B cell (primary cell): Measurements from ENCODE around the gene THUMPD2. TPM values are rescaled to one million over a fixed set of nuclear protein-coding genes. Genes with fewer than 3 reads are reported as not detected.

Experiments
- ATAC-seq: fragments of 200-7000 bp; cut with Tn5 transposase; one replicate; pipeline ENCODE4 v1.10.0; 2021; ENCODE audit warnings: low read depth, mild to moderate bottlenecking, moderate number of reproducible peaks, moderate library complexity
- CTCF ChIA-PET: fragments of 350-600 bp; sonication (Branson Sonifier 250); formaldehyde crosslinking; loops from one replicate; lab custom pipeline; 2021; ENCODE audit warnings: antibody characterized with exemption, inconsistent platforms; lab: Charles Lee
- POLR2A ChIA-PET: fragments of 350-600 bp; sonication (Branson Sonifier 250); formaldehyde crosslinking; loops from one replicate; lab custom pipeline; 2021; ENCODE audit warnings: antibody characterized with exemption; lab: Charles Lee
- DNase-seq: peaks from one replicate; pipeline ENCODE4 v3.0.0; 2013
- H2AFZ ChIP-seq: 2 replicates; pipeline ENCODE4 v1.6.1; 2012; ENCODE audit warnings: mild to moderate bottlenecking, low read depth, low read length; ENCODE audit not compliant: insufficient read depth, poor library complexity, severe bottlenecking
- H3K27ac ChIP-seq, 2 donors: 1 replicate in 1 of 2; 2 replicates in 1 of 2; pipeline ENCODE4 v1.5.1; 2012 to 2013; ENCODE audit warnings: low read length in 2 of 2, mild to moderate bottlenecking in 2 of 2, moderate library complexity in 1 of 2
- H3K27me3 ChIP-seq, 4 experiments: fragments of 200-600 bp in 1 of 4; sonication (generic) in 1 of 4; replicated peaks in 1 of 4; 1 replicate in 2 of 4; 2 replicates in 2 of 4; pipeline versions ENCODE4 v1.6.1 to v1.7.0; 2013 to 2016; ENCODE audit warnings: low read length in 3 of 4, mild to moderate bottlenecking in 2 of 4, mixed read lengths in 1 of 4, moderate library complexity in 1 of 4; ENCODE audit not compliant: insufficient read depth in 4 of 4, control insufficient read depth in 3 of 4; ENCODE audit errors: control extremely low read depth in 1 of 4
- H3K36me3 ChIP-seq, 2 experiments: replicated peaks in 1 of 2; 1 replicate in 1 of 2; 2 replicates in 1 of 2; pipeline versions ENCODE4 v1.6.1 to v1.7.1; 2013; ENCODE audit warnings: low read length in 1 of 2; ENCODE audit not compliant: insufficient read depth in 2 of 2, control insufficient read depth in 1 of 2; ENCODE audit errors: control extremely low read depth in 1 of 2, extremely low read depth in 1 of 2
- H3K4me1 ChIP-seq, 2 donors: fragments of 200-600 bp in 1 of 2; sonication (generic) in 1 of 2; 1 replicate in 1 of 2; 2 replicates in 1 of 2; pipeline versions ENCODE4 v1.5.1 to v1.6.1; 2013 to 2017; ENCODE audit warnings: low read length in 2 of 2; ENCODE audit not compliant: control insufficient read depth in 2 of 2, insufficient read depth in 2 of 2
- H3K4me2 ChIP-seq: replicated peaks from 2 replicates; pipeline ENCODE3; 2012; ENCODE audit warnings: mild to moderate bottlenecking, low read depth, low read length; ENCODE audit not compliant: poor library complexity, severe bottlenecking
- H3K4me3 ChIP-seq, 5 experiments: fragments of 200-600 bp in 1 of 5; sonication (generic) in 1 of 5; 1 replicate in 3 of 5; 2 replicates in 2 of 5; pipeline versions ENCODE4 v1.5.1 to v1.7.0; 2011 to 2016; ENCODE audit warnings: low read length in 4 of 5, mild to moderate bottlenecking in 4 of 5, low read depth in 2 of 5, control low read depth in 1 of 5, moderate library complexity in 1 of 5; ENCODE audit not compliant: insufficient read depth in 1 of 5; ENCODE audit errors: control extremely low read depth in 1 of 5, extremely low read depth in 1 of 5
- H3K79me2 ChIP-seq: fragments of 200-600 bp; sonication (generic); one replicate; pipeline ENCODE4 v1.6.0; 2016; ENCODE audit warnings: low read length; ENCODE audit not compliant: control insufficient read depth, insufficient read depth
- H3K9ac ChIP-seq: fragments of 200-600 bp; sonication (generic); 2 replicates; pipeline ENCODE4 v1.6.1; 2017; ENCODE audit warnings: mild to moderate bottlenecking, low read length, moderate library complexity
- H3K9me3 ChIP-seq, 3 donors: one replicate each; pipeline versions ENCODE4 v1.6.1 to v1.7.1; 2013; ENCODE audit warnings: low read length in 2 of 3; ENCODE audit not compliant: control insufficient read depth in 2 of 3, insufficient read depth in 1 of 3; ENCODE audit errors: control extremely low read depth in 1 of 3
- H4K20me1 ChIP-seq: 2 replicates; pipeline ENCODE4 v1.6.0; 2012; ENCODE audit warnings: mild to moderate bottlenecking, low read length; ENCODE audit not compliant: insufficient read depth, control insufficient read depth, poor library complexity, severe bottlenecking
- H3K27ac Mint-ChIP-seq: one replicate; pipeline ENCODE4 v1.8.0; 2021; ENCODE audit warnings: mixed read lengths
- H3K27me3 Mint-ChIP-seq: one replicate; pipeline ENCODE4 v1.8.0; 2021; ENCODE audit warnings: mixed read lengths
- H3K4me1 Mint-ChIP-seq: one replicate; pipeline ENCODE4 v1.8.0; 2021; ENCODE audit warnings: mixed read lengths
- H3K4me3 Mint-ChIP-seq: one replicate; pipeline ENCODE4 v1.8.0; 2021; ENCODE audit warnings: mixed read lengths
- H3K9me3 Mint-ChIP-seq: one replicate; pipeline ENCODE4 v1.8.0; 2022; ENCODE audit warnings: mixed read lengths; ENCODE audit not compliant: insufficient read depth
- EZH2 ChIP-seq: IDR thresholded peaks from 2 replicates; pipeline ENCODE4 v1.6.1; 2012; ENCODE audit warnings: borderline replicate concordance, low read depth, mild to moderate bottlenecking, moderate library complexity, low read length; ENCODE audit not compliant: insufficient read depth, poor library complexity, severe bottlenecking
- WGBS: methylation state at CpG from one replicate; pipeline ENCODE4 v1.1.5; 2013; ENCODE audit warnings: missing lambda C conversion rate; ENCODE audit not compliant: insufficient coverage; 5-methylcytosine and 5-hydroxymethylcytosine counted together
- intact Hi-C: fragments of 100-400 bp; cut with micrococcal nuclease; formaldehyde crosslinking; loops from one replicate; pipeline ENCODE4 v1.10.0; 2022
- polyA plus RNA-seq: library from polyadenylated mRNA; depleted of rRNA; stranded (reverse); fragments of >200 nt; gene quantifications from 2 replicates; pipeline ENCODE4 v1.2.3, GENCODE V29; 2012
- total RNA-seq, 2 donors: library from RNA; stranded (reverse); fragments of 120-200 nt in 1 of 2; gene quantifications; 1 replicate in 1 of 2; 2 replicates in 1 of 2; pipeline versions ENCODE4 v1.2.3 to v1.2.4, GENCODE V29; 2013 to 2022
- TF ChIP-seq, protein P1 (sequence below): fragments of 200-600 bp; IDR thresholded peaks from one replicate; pipeline ENCODE4 v1.8.0; 2022; ENCODE audit warnings: antibody characterized with exemption, mild to moderate bottlenecking

THUMPD2 gene
- total and polyA plus RNA-seq, 2 donors (not counting 1 experiment from before 2014, with no cell fraction given) = 11.0 to 14.8 TPM

- DNase-seq (no peak), ATAC-seq (no peak)
- H3K4me3 Mint-ChIP-seq = no peak overlapping the region
- TF ChIP-seq, protein P1, sequence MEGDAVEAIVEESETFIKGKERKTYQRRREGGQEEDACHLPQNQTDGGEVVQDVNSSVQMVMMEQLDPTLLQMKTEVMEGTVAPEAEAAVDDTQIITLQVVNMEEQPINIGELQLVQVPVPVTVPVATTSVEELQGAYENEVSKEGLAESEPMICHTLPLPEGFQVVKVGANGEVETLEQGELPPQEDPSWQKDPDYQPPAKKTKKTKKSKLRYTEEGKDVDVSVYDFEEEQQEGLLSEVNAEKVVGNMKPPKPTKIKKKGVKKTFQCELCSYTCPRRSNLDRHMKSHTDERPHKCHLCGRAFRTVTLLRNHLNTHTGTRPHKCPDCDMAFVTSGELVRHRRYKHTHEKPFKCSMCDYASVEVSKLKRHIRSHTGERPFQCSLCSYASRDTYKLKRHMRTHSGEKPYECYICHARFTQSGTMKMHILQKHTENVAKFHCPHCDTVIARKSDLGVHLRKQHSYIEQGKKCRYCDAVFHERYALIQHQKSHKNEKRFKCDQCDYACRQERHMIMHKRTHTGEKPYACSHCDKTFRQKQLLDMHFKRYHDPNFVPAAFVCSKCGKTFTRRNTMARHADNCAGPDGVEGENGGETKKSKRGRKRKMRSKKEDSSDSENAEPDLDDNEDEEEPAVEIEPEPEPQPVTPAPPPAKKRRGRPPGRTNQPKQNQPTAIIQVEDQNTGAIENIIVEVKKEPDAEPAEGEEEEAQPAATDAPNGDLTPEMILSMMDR = no peak
- no peak for TF ChIP-seq EZH2
- CTCF ChIA-PET = no interaction called here
- POLR2A ChIA-PET = no interaction called here
- Histone ChIP-seq H3K36me3 (no peaks in the 10 kb centered on the region), H4K20me1 (no peaks in the 10 kb centered on the region), H3K4me1 (no peaks in the 10 kb centered on the region), H3K4me2 (no peak overlapping the region), H3K27ac (no peak overlapping the region), H3K4me3 (no peak overlapping the region), H3K27me3 (no peaks in the 10 kb centered on the region), H3K9me3 (peaks cover 0 to 3% (median 0%) of the 10 kb centered on the region in 3 donors), H3K9ac (no peak overlapping the region), H3K79me2 (no peaks in the 10 kb centered on the region), H2AFZ (no peak overlapping the region)
- intact Hi-C loops = no loop called here
- peaks cover 9% of the 10 kb centered on the region for H3K27me3 Mint-ChIP-seq
- no peaks in the 10 kb centered on the region for H3K4me1 Mint-ChIP-seq
- peaks cover 12% of the 10 kb centered on the region for H3K9me3 Mint-ChIP-seq
- H3K27ac Mint-ChIP-seq = no peak overlapping the region
- 95% methylated on average over 3 of the region's 4 CpGs for WGBS
Observed at GRCh38 chr2:39805936-39806608, 27.0 kb upstream of the THUMPD2 start.

GRCh38 chr2:39803839-39804238 is 24.8 kb upstream of the THUMPD2 start:
- no peaks in the 10 kb centered on the region for H3K79me2 ChIP-seq
- Mint-ChIP-seq H3K4me1 (no peaks in the 10 kb centered on the region), H3K9me3 (peaks cover 12% of the 10 kb centered on the region), H3K27ac (no peak overlapping the region), H3K27me3 (peaks cover 9% of the 10 kb centered on the region), H3K4me3 (no peak overlapping the region)
- H3K27me3 ChIP-seq = no peaks in the 10 kb centered on the region
- no peaks in the 10 kb centered on the region for H3K36me3 ChIP-seq
- intact Hi-C loops = no loop called here
- TF ChIP-seq EZH2 = no peak
- TF ChIP-seq, protein P1 = no peak
- H3K27ac ChIP-seq = no peak overlapping the region
- H4K20me1 ChIP-seq = no peaks in the 10 kb centered on the region
- no peak for ATAC-seq
- no peak for DNase-seq
- no peak overlapping the region for H3K4me2 ChIP-seq
- peaks cover 0 to 3% (median 0%) of the 10 kb centered on the region in 3 donors for H3K9me3 ChIP-seq
- H3K9ac ChIP-seq = no peak overlapping the region
- H3K4me1 ChIP-seq = no peaks in the 10 kb centered on the region
- H3K4me3 ChIP-seq = no peak overlapping the region
- WGBS = no CpG with 5 or more reads among the region's 1 CpG
- H2AFZ ChIP-seq = no peak overlapping the region
- POLR2A ChIA-PET = no interaction called here
- CTCF ChIA-PET = no interaction called here
